Activated gamma-delta T cell (primary cell): ENCODE measurements around the gene SMARCD1.

Experiments used
- DNase-seq: peaks from one replicate; lab custom pipeline; 2025; lab: John Stamatoyannopoulos, UW
- total RNA-seq, 2 donors: gene quantifications; one replicate each; lab custom pipeline; 2026; lab: John Stamatoyannopoulos, UW

SMARCD1 gene
- total RNA-seq: 67.2 to 70.4 reads per million in 2 donors

GRCh38 chr12:50084775-50085614 is at the start of gene SMARCD1:
Gene SMARCD1, plus strand, starts transcription at chr12:50085342. Its CDS starts 28 bp downstream, at chr12:50085370.
- DNase-seq: peak; percentile 75

GRCh38 chr12:50038336-50038735 is 46.8 kb upstream of the SMARCD1 start:
- no peak for DNase-seq

GRCh38 chr12:50039151-50039835 is 45.8 kb upstream of the SMARCD1 start:
- peak; percentile 36 for DNase-seq

- DNase-seq: no peak
Observed at GRCh38 chr12:50040657-50041056, 44.5 kb upstream of the SMARCD1 start.

GRCh38 chr12:50041062-50041860 is 43.9 kb upstream of the SMARCD1 start:
- no peak for DNase-seq

- DNase-seq: no peak
Observed at GRCh38 chr12:50041962-50042361, 43.2 kb upstream of the SMARCD1 start.

- no peak for DNase-seq
Observed at GRCh38 chr12:50042693-50043092, 42.4 kb upstream of the SMARCD1 start.

GRCh38 chr12:50043308-50043707 is 41.8 kb upstream of the SMARCD1 start:
- no peak for DNase-seq

- no peak for DNase-seq
Observed at GRCh38 chr12:50043854-50044253, 41.3 kb upstream of the SMARCD1 start.

- no peak for DNase-seq
Observed at GRCh38 chr12:50047693-50048250, 37.4 kb upstream of the SMARCD1 start.

- no peak for DNase-seq
Observed at GRCh38 chr12:50049254-50050118, 35.7 kb upstream of the SMARCD1 start.

GRCh38 chr12:50050119-50050385 is 35.1 kb upstream of the SMARCD1 start:
- no peak for DNase-seq

- no peak for DNase-seq
Observed at GRCh38 chr12:50050410-50051098, 34.6 kb upstream of the SMARCD1 start.

- DNase-seq: no peak
Observed at GRCh38 chr12:50051101-50051806, 33.9 kb upstream of the SMARCD1 start.

- DNase-seq: no peak
Observed at GRCh38 chr12:50052544-50052943, 32.6 kb upstream of the SMARCD1 start.

GRCh38 chr12:50052964-50053363 is 32.2 kb upstream of the SMARCD1 start:
- no peak for DNase-seq

GRCh38 chr12:50053583-50053982 is 31.6 kb upstream of the SMARCD1 start:
- DNase-seq: no peak

GRCh38 chr12:50055831-50056638 is 29.1 kb upstream of the SMARCD1 start:
- DNase-seq: no peak

GRCh38 chr12:50056639-50056976 is 28.5 kb upstream of the SMARCD1 start:
- DNase-seq: no peak
